CD4-positive, CD25-positive, alpha-beta regulatory T cell (primary cell): Measurements from ENCODE around the gene KLK13. TPM values are rescaled to one million over a fixed set of nuclear protein-coding genes. Genes with fewer than 3 reads are reported as not detected.

Experiments
- ATAC-seq, 2 donors: fragments of 150-1000 bp; cut with Tn5 transposase; one replicate each; pipeline ENCODE4 v1.10.0; 2021; ENCODE audit warnings: low read depth in 2 of 2, moderate number of reproducible peaks in 2 of 2, moderate library complexity in 1 of 2
- DNase-seq, 3 donors: peaks; one replicate each; pipeline versions ENCODE4 v3.0.0 to v3.0.0-alpha.2; 2012 to 2022; ENCODE audit warnings: mixed read lengths in 1 of 3
- H3K27ac ChIP-seq: one replicate; pipeline ENCODE4 v1.7.0; 2013; ENCODE audit warnings: mild to moderate bottlenecking, low read length; ENCODE audit not compliant: insufficient read depth, poor library complexity, severe bottlenecking
- H3K27me3 ChIP-seq: one replicate; pipeline ENCODE4 v1.7.0; 2013; ENCODE audit warnings: low read length; ENCODE audit not compliant: control insufficient read depth, insufficient read depth
- H3K36me3 ChIP-seq: one replicate; pipeline ENCODE4 v1.7.0; 2013; ENCODE audit warnings: mild to moderate bottlenecking, low read length, moderate library complexity; ENCODE audit not compliant: control insufficient read depth, insufficient read depth
- H3K4me1 ChIP-seq: 2 replicates; pipeline ENCODE4 v1.7.0; 2013; ENCODE audit warnings: mild to moderate bottlenecking, low read length; ENCODE audit not compliant: insufficient read depth, control insufficient read depth, poor library complexity, severe bottlenecking
- H3K4me3 ChIP-seq: one replicate; pipeline ENCODE4 v1.7.0; 2013; ENCODE audit warnings: low read depth, mild to moderate bottlenecking, low read length, moderate library complexity
- H3K9me3 ChIP-seq, 2 experiments: 1 replicate in 1 of 2; 2 replicates in 1 of 2; pipeline ENCODE4 v1.7.0; 2013; ENCODE audit warnings: low read length in 2 of 2, mild to moderate bottlenecking in 1 of 2, moderate library complexity in 1 of 2; ENCODE audit not compliant: control insufficient read depth in 2 of 2
- H3K27ac Mint-ChIP-seq, 3 donors: one replicate each; pipeline ENCODE4 v1.8.0; 2020 to 2022; ENCODE audit warnings: mild to moderate bottlenecking in 3 of 3, mixed read lengths in 3 of 3, moderate library complexity in 2 of 3
- H3K27me3 Mint-ChIP-seq: one replicate; pipeline ENCODE4 v1.8.0; 2022; ENCODE audit warnings: mild to moderate bottlenecking, mixed read lengths
- H3K36me3 Mint-ChIP-seq: one replicate; pipeline ENCODE4 v1.8.0; 2020; ENCODE audit warnings: mixed read lengths
- H3K4me1 Mint-ChIP-seq, 4 donors: one replicate each; pipeline ENCODE4 v1.8.0; 2020 to 2022; ENCODE audit warnings: mixed read lengths in 4 of 4, mild to moderate bottlenecking in 1 of 4
- H3K4me3 Mint-ChIP-seq, 4 donors: one replicate each; pipeline ENCODE4 v1.8.0; 2020 to 2022; ENCODE audit warnings: mild to moderate bottlenecking in 4 of 4, mixed read lengths in 4 of 4, moderate library complexity in 3 of 4
- H3K9me3 Mint-ChIP-seq, 7 donors: one replicate each; pipeline ENCODE4 v1.8.0; 2020 to 2022; ENCODE audit warnings: mixed read lengths in 7 of 7, mild to moderate bottlenecking in 3 of 7, moderate library complexity in 2 of 7
- polyA plus RNA-seq, 4 donors: library from polyadenylated mRNA; unstranded; fragments of 300-500 nt; fragmentation: Illumina TruSeq; gene quantifications; one replicate each; pipeline ENCODE4 v1.2.3, GENCODE V29; 2021
- total RNA-seq: library from RNA; stranded (reverse); gene quantifications from one replicate; pipeline ENCODE4 v1.2.3, GENCODE V29; 2022

KLK13 gene
- total and polyA plus RNA-seq, 5 donors from 2014 or later, result not detected

- Mint-ChIP-seq H3K4me1 (peaks cover 5 to 18% (median 13%) of the 10 kb centered on the region in 4 donors), H3K27ac (peak overlapping the region in 2 of 3 donors; percentile 1 to 43), H3K36me3 (peaks cover 17% of the 10 kb centered on the region), H3K9me3 (no peaks in the 10 kb centered on the region), H3K27me3 (no peaks in the 10 kb centered on the region), H3K4me3 (no peak overlapping the region)
- H3K36me3 ChIP-seq, result no peaks in the 10 kb centered on the region
- no peaks in the 10 kb centered on the region for H3K4me1 ChIP-seq
- H3K4me3 ChIP-seq, result no peak overlapping the region
- H3K27ac ChIP-seq, result no peak overlapping the region
- H3K27me3 ChIP-seq, result no peaks in the 10 kb centered on the region
- no peaks in the 10 kb centered on the region for H3K9me3 ChIP-seq
- ATAC-seq (no peak), DNase-seq (no peak)
These were observed 27.3 kb upstream of the KLK13 start for GRCh38 chr19:51091895-51092873.

GRCh38 chr19:51091126-51091525 lies 26.2 kb upstream of the KLK13 start:
- Histone ChIP-seq H3K27me3 (no peaks in the 10 kb centered on the region), H3K9me3 (no peaks in the 10 kb centered on the region), H3K27ac (no peak overlapping the region), H3K4me1 (no peaks in the 10 kb centered on the region), H3K36me3 (no peaks in the 10 kb centered on the region), H3K4me3 (no peak overlapping the region)
- no peaks in the 10 kb centered on the region for H3K9me3 Mint-ChIP-seq
- H3K27me3 Mint-ChIP-seq, result no peaks in the 10 kb centered on the region
- ATAC-seq, result no peak
- DNase-seq, result no peak
- H3K4me3 Mint-ChIP-seq, result no peak overlapping the region
- H3K4me1 Mint-ChIP-seq, result peaks cover 5 to 7% (median 6%) of the 10 kb centered on the region in 4 donors
- H3K27ac Mint-ChIP-seq, result no peak overlapping the region
- H3K36me3 Mint-ChIP-seq, result peaks cover 15% of the 10 kb centered on the region

DNA sequence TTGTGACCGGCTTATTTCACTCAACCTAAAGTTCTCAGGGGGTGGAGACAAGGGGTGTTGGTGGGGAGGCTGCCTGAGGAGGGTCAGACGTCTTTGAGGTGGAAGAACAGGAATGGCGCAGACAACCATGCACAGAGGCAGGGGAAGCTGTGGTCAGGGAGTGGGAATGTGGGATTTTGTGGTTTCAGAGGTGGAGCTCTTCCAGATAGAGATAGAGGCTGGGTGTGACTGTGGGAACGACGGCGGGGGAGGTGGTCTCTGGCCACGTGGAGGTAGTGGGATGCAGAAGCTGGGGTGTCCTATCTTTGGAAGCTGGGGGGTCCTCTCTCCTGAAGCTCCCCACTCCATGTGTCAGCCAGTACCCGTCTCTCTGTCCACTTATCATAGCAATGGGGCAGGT lies 25.6 kb upstream of the KLK13 start:
- no peak for ATAC-seq
- Histone ChIP-seq H3K4me1 (no peaks in the 10 kb centered on the region), H3K27ac (no peak overlapping the region), H3K27me3 (no peaks in the 10 kb centered on the region), H3K4me3 (no peak overlapping the region), H3K36me3 (no peaks in the 10 kb centered on the region), H3K9me3 (no peaks in the 10 kb centered on the region)
- no peaks in the 10 kb centered on the region for H3K9me3 Mint-ChIP-seq
- no peak overlapping the region for H3K27ac Mint-ChIP-seq
- no peaks in the 10 kb centered on the region for H3K27me3 Mint-ChIP-seq
- peaks cover 15% of the 10 kb centered on the region for H3K36me3 Mint-ChIP-seq
- peaks cover 5 to 7% (median 5%) of the 10 kb centered on the region in 4 donors for H3K4me1 Mint-ChIP-seq
- H3K4me3 Mint-ChIP-seq, result no peak overlapping the region
- no peak for DNase-seq

- Mint-ChIP-seq H3K9me3 (no peaks in the 10 kb centered on the region), H3K27me3 (no peaks in the 10 kb centered on the region), H3K4me3 (no peak overlapping the region), H3K4me1 (peaks cover 3 to 5% (median 5%) of the 10 kb centered on the region in 4 donors), H3K27ac (no peak overlapping the region), H3K36me3 (peaks cover 19% of the 10 kb centered on the region)
- DNase-seq, result no peak
- Histone ChIP-seq H3K36me3 (no peaks in the 10 kb centered on the region), H3K4me1 (no peaks in the 10 kb centered on the region), H3K9me3 (no peaks in the 10 kb centered on the region), H3K27me3 (no peaks in the 10 kb centered on the region), H3K4me3 (no peak overlapping the region), H3K27ac (no peak overlapping the region)
- ATAC-seq, result no peak
These were observed 24.9 kb upstream of the KLK13 start for GRCh38 chr19:51089786-51090185.

DNA sequence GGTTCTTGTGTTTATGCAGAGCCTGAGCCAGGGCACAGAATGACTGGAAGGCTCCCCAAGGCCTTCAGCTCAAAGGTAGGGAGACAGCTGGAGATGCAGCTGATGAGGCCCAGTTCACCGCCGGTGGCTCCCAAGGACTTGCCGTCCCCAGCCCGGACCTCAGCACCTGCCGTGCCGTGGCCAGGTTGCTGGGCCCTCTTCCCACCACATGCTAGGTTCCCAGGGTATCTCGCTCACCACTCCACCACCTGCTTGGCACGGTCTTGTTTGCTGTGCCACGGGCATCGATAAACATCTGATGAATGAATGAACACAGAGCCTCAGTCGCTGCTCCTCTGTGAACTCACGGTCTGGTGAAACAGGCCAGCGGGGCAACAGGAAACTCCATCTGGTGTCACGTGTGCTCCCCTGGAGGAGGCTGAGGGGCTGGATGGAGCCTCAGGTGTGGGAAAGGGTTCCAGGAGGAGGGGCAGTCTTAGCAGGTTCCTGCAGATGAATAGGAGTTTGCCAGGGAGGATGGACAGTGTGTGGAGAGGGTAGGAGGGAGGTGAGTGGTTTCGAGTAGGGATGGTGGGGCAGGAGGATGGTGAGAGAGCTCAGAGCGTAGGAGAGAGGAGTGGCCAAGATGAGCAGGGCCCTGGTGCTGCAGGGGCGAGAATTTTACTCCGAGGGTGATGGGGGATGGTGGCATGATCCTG lies 21.4 kb upstream of the KLK13 start:
- ATAC-seq, result no peak
- H3K9me3 Mint-ChIP-seq, result peaks cover 0 to 4% (median 0%) of the 10 kb centered on the region in 7 donors
- H3K27me3 ChIP-seq, result no peaks in the 10 kb centered on the region

GRCh38 chr19:51084505-51084904 lies 19.6 kb upstream of the KLK13 start:
- Mint-ChIP-seq H3K9me3 (peaks cover 0 to 4% (median 0%) of the 10 kb centered on the region in 7 donors), H3K36me3 (peaks cover 18% of the 10 kb centered on the region), H3K27me3 (peaks cover 10% of the 10 kb centered on the region), H3K4me1 (peaks cover 0 to 4% (median 0%) of the 10 kb centered on the region in 4 donors), H3K27ac (no peak overlapping the region), H3K4me3 (no peak overlapping the region)
- DNase-seq, result no peak
- H3K9me3 ChIP-seq, result no peaks in the 10 kb centered on the region
- no peaks in the 10 kb centered on the region for H3K36me3 ChIP-seq
- no peak overlapping the region for H3K4me3 ChIP-seq
- no peaks in the 10 kb centered on the region for H3K27me3 ChIP-seq
- no peaks in the 10 kb centered on the region for H3K4me1 ChIP-seq
- H3K27ac ChIP-seq, result no peak overlapping the region
- ATAC-seq, result no peak

More for the DNA sequence above, 21.4 kb upstream of the KLK13 start:
- Mint-ChIP-seq H3K4me1 (peaks cover 0 to 4% (median 0%) of the 10 kb centered on the region in 4 donors), H3K4me3 (no peak overlapping the region), H3K27ac (peak overlapping the region in 1 of 3 donors; percentile 45), H3K27me3 (peaks cover 10% of the 10 kb centered on the region), H3K36me3 (peaks cover 24% of the 10 kb centered on the region)
- Histone ChIP-seq H3K4me1 (no peaks in the 10 kb centered on the region), H3K4me3 (no peak overlapping the region), H3K9me3 (no peaks in the 10 kb centered on the region), H3K36me3 (no peaks in the 10 kb centered on the region), H3K27ac (no peak overlapping the region)
- no peak for DNase-seq

DNA sequence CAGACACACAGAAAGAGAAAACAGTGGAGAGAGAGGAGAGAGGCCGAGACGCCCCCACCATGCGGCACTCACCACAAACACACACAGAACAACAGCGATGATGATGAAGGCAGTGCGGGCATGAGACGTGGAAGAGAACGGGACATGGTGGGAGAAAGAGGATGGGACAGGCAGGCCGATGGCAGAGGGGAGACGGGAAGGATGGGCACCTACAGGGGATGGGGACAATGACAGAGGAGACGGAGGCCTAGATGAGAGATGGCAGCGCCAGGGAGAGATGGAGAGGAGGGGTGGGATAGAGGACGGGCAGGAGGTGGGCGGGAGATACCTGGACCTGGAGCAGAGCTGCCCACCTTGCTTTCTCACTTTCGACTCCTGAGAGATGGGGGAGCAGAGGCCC lies 18.9 kb upstream of the KLK13 start:
- H3K9me3 Mint-ChIP-seq, result peaks cover 0 to 4% (median 0%) of the 10 kb centered on the region in 7 donors
- H3K27ac Mint-ChIP-seq, result peak overlapping the region in 1 of 3 donors; percentile 59
- peaks cover 10% of the 10 kb centered on the region for H3K27me3 Mint-ChIP-seq
- ATAC-seq (no peak), DNase-seq (no peak)
- H3K27ac ChIP-seq, result no peak overlapping the region
- peaks cover 0 to 4% (median 0%) of the 10 kb centered on the region in 4 donors for H3K4me1 Mint-ChIP-seq
- H3K9me3 ChIP-seq, result no peaks in the 10 kb centered on the region
- H3K27me3 ChIP-seq, result no peaks in the 10 kb centered on the region
- H3K4me3 Mint-ChIP-seq, result no peak overlapping the region
- H3K4me3 ChIP-seq, result no peak overlapping the region
- peaks cover 13% of the 10 kb centered on the region for H3K36me3 Mint-ChIP-seq
- no peaks in the 10 kb centered on the region for H3K4me1 ChIP-seq
- H3K36me3 ChIP-seq, result no peaks in the 10 kb centered on the region
